Keratinocyte (primary cell): ENCODE measurements around the gene CNGA2. TPM values are rescaled to one million over a fixed set of nuclear protein-coding genes. Genes with fewer than 3 reads are reported as not detected.

Experiments
- DNase-seq: peaks from one replicate; pipeline ENCODE4 v3.0.0-alpha.2; 2011; ENCODE audit warnings: low read depth, missing footprints, low spot score
- FAIRE-seq: peaks from 2 replicates; lab custom pipeline; 2011; peaks lifted over from hg19 to GRCh38; lab: Jason Lieb, UNC
- H2AFZ ChIP-seq: 2 replicates; pipeline ENCODE4 v1.6.0; 2012; ENCODE audit warnings: low read length, control low read depth, inconsistent platforms; ENCODE audit not compliant: control insufficient read depth
- H3K27ac ChIP-seq: 2 replicates; pipeline ENCODE4 v1.5.1; 2011; ENCODE audit warnings: low read length; ENCODE audit not compliant: control insufficient read depth, insufficient read depth
- H3K27me3 ChIP-seq: 3 replicates; pipeline ENCODE4 v1.6.0; 2011; ENCODE audit warnings: low read length; ENCODE audit not compliant: control insufficient read depth, insufficient read depth; ENCODE audit errors: extremely low read depth
- H3K36me3 ChIP-seq, 2 experiments: 2 replicates in 1 of 2; 3 replicates in 1 of 2; pipeline ENCODE4 v1.5.1; 2011; ENCODE audit warnings: low read length in 2 of 2, mild to moderate bottlenecking in 1 of 2; ENCODE audit not compliant: control insufficient read depth in 2 of 2, insufficient read depth in 2 of 2; ENCODE audit errors: extremely low read depth in 1 of 2
- H3K4me1 ChIP-seq: 3 replicates; pipeline ENCODE4 v1.5.1; 2011; ENCODE audit warnings: low read length; ENCODE audit not compliant: control insufficient read depth, insufficient read depth; ENCODE audit errors: extremely low read depth
- H3K4me2 ChIP-seq: 3 replicates; pipeline ENCODE4 v1.6.0; 2011; ENCODE audit warnings: low read depth, low read length; ENCODE audit not compliant: control insufficient read depth, insufficient read depth; ENCODE audit errors: extremely low read depth
- H3K4me3 ChIP-seq, 3 experiments: fragments of 200-600 bp in 1 of 3; sonication (generic) in 1 of 3; 2 replicates in 2 of 3; 3 replicates in 1 of 3; pipeline ENCODE4 v1.5.1; 2011 to 2016; ENCODE audit warnings: low read length in 3 of 3, mild to moderate bottlenecking in 3 of 3, control low read depth in 2 of 3, inconsistent platforms in 1 of 3, low read depth in 1 of 3, mixed read lengths in 1 of 3, mixed run types in 1 of 3, moderate library complexity in 1 of 3; ENCODE audit not compliant: control insufficient read depth in 2 of 3, insufficient read depth in 2 of 3; ENCODE audit errors: extremely low read depth in 1 of 3
- H3K79me2 ChIP-seq: 2 replicates; pipeline ENCODE4 v1.6.0; 2012; ENCODE audit warnings: low read length; ENCODE audit not compliant: control insufficient read depth, insufficient read depth
- H3K9ac ChIP-seq: 3 replicates; pipeline ENCODE4 v1.6.0; 2011; ENCODE audit warnings: low read length; ENCODE audit not compliant: control insufficient read depth, insufficient read depth; ENCODE audit errors: extremely low read depth
- H3K9me1 ChIP-seq: 3 replicates; pipeline ENCODE4 v1.6.0; 2011; ENCODE audit warnings: low read length; ENCODE audit not compliant: control insufficient read depth, insufficient read depth; ENCODE audit errors: extremely low read depth
- H3K9me3 ChIP-seq: 2 replicates; pipeline ENCODE4 v1.5.1; 2012; ENCODE audit warnings: low read depth, low read length; ENCODE audit not compliant: control insufficient read depth
- H4K20me1 ChIP-seq: 3 replicates; pipeline ENCODE4 v1.6.0; 2011; ENCODE audit warnings: low read length; ENCODE audit not compliant: control insufficient read depth, insufficient read depth; ENCODE audit errors: extremely low read depth
- EZH2 ChIP-seq: IDR thresholded peaks from one replicate; pipeline ENCODE4 v1.6.1; 2012; ENCODE audit warnings: inconsistent platforms, mild to moderate bottlenecking, low read length, moderate library complexity
- dilution Hi-C: fragments of 300-500 bp; cut with MboI; formaldehyde crosslinking; loops from one replicate; pipeline ENCODE4 v1.7.0; 2020; ENCODE audit warnings: low sequenced_read_pairs; ENCODE audit not compliant: extremely low pct_ligation_motif_present
- polyA minus RNA-seq, 3 experiments: library from RNA; depleted of rRNA, polyadenylated mRNA; stranded (reverse); fragments of >200 nt; gene quantifications; 1 replicate in 1 of 3; 2 replicates in 1 of 3; 3 replicates in 1 of 3; pipeline ENCODE4 v1.2.3, GENCODE V29; 2011
- polyA plus RNA-seq, 5 experiments: library from polyadenylated mRNA; depleted of rRNA in 3 of 5; stranded (reverse) in 3 of 5; stranded (forward) in 1 of 5; unstranded in 1 of 5; fragments of >200 nt; gene quantifications; 1 replicate in 1 of 5; 2 replicates in 3 of 5; 3 replicates in 1 of 5; pipeline versions ENCODE4 v1.2.1 to v1.2.3, GENCODE V29; 2011 to 2012; ENCODE audit warnings: missing spikeins in 2 of 5, low read depth in 1 of 5, low replicate concordance in 1 of 5
- TF ChIP-seq, protein P1 (sequence below), 3 experiments: IDR thresholded peaks in 1 of 3; conservative IDR thresholded peaks in 1 of 3; optimal IDR thresholded peaks in 1 of 3; 2 replicates in 2 of 3; 3 replicates in 1 of 3; pipeline versions ENCODE3 to v1.5.1; 2011; ENCODE audit warnings: low read length in 3 of 3, mild to moderate bottlenecking in 3 of 3, moderate library complexity in 2 of 3, control low read depth in 1 of 3, inconsistent platforms in 1 of 3; ENCODE audit not compliant: insufficient read depth in 2 of 3; ENCODE audit errors: extremely low read depth in 1 of 3

The CNGA2 gene
- not detected in 3 replicates for polyA plus RNA-seq
- not detected for polyA plus RNA-seq (2011; ENCODE audit: low read depth)
- not detected in 2 replicates for polyA plus RNA-seq (2011; cell fraction: cytosol; rRNA removed)
- polyA plus RNA-seq (2011; cell fraction: nucleus; rRNA removed), result not detected in 2 replicates
- not detected in 2 replicates for polyA plus RNA-seq (2012; ENCODE audit: low replicate concordance)
- not detected in 3 replicates for polyA minus RNA-seq
- polyA minus RNA-seq (2011; cell fraction: cytosol; rRNA and poly(A)+ RNA removed), result not detected
- polyA minus RNA-seq (2011; cell fraction: nucleus; rRNA and poly(A)+ RNA removed), result not detected in 2 replicates

DNA sequence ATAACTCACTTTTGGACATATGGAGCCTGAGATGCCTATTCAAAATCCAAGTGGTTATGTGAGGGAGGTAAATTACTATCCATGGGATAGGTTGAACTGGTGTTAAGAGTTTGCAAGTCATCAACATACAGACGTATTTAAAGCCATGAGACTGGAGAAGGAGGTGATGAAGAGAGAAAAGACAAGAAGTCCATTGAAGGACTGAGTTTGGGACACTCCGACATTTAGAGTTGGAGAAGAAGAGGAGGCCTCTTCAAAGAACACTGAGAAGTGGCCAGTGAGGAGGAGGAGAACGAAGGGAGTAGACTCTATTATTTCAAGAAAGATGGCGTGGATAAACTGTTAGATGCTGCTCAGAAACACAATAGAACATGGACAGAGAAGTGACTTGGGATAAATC, at the start of gene CNGA2:
TSS of gene CNGA2 (plus strand) at position 301 of the 400 bp plus-strand sequence. CDS start 3,738 bp downstream, outside the sequence.
- no peaks in the 10 kb centered on the region for H3K36me3 ChIP-seq
- no peak for FAIRE-seq

DNA sequence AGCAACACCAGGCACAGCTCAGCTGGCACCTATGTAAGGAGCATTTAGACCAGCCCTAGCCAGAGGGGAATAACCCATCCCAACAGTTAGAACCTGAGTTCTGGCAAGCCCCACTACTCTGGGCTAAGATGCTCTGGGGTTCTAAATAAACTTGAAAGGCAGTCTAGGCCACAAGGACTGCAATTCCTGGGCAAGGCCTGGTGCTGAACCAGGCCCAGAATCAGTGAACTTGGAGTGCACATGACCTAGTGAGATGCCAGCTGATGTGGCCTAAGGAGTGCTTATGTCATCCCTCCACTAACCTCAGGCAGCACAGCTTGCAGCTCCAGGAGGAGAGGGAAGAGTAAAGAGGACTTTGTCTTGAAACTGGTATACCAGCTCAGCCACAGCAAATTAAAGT, 46.9 kb upstream of the CNGA2 start:
- Histone ChIP-seq H3K36me3 (no peaks in the 10 kb centered on the region), H3K9me1 (no peaks in the 10 kb centered on the region), H3K4me1 (no peaks in the 10 kb centered on the region), H3K4me3 (no peak overlapping the region), H3K4me2 (no peak overlapping the region), H2AFZ (no peak overlapping the region), H3K27me3 (no peaks in the 10 kb centered on the region), H3K79me2 (no peaks in the 10 kb centered on the region), H4K20me1 (no peaks in the 10 kb centered on the region), H3K9ac (no peak overlapping the region), H3K27ac (no peak overlapping the region), H3K9me3 (no peaks in the 10 kb centered on the region)
- TF ChIP-seq EZH2, result no peak
- TF ChIP-seq, protein P1, sequence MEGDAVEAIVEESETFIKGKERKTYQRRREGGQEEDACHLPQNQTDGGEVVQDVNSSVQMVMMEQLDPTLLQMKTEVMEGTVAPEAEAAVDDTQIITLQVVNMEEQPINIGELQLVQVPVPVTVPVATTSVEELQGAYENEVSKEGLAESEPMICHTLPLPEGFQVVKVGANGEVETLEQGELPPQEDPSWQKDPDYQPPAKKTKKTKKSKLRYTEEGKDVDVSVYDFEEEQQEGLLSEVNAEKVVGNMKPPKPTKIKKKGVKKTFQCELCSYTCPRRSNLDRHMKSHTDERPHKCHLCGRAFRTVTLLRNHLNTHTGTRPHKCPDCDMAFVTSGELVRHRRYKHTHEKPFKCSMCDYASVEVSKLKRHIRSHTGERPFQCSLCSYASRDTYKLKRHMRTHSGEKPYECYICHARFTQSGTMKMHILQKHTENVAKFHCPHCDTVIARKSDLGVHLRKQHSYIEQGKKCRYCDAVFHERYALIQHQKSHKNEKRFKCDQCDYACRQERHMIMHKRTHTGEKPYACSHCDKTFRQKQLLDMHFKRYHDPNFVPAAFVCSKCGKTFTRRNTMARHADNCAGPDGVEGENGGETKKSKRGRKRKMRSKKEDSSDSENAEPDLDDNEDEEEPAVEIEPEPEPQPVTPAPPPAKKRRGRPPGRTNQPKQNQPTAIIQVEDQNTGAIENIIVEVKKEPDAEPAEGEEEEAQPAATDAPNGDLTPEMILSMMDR (optimal IDR thresholded peaks at IDR 0.05 in 1 of 3, IDR thresholded peaks at IDR 0.05 in 1 of 3, conservative IDR thresholded peaks at IDR 0.05 in 1 of 3; ENCODE audit: extremely low read depth in 1 of 3, insufficient read depth in 2 of 3, low read length in 3 of 3), result no peak
- FAIRE-seq (no peak), DNase-seq (no peak)
- dilution Hi-C loops, result no loop called here

More for the DNA sequence above, at the start of gene CNGA2:
- no peak within 1 kb of the TSS for H3K4me3 ChIP-seq
- H3K27ac ChIP-seq, result no peak within 1 kb of the TSS
- no peaks in the 10 kb centered on the region for H4K20me1 ChIP-seq
- DNase-seq, result no peak
- no peak for TF ChIP-seq EZH2
- TF ChIP-seq, protein P1 (optimal IDR thresholded peaks at IDR 0.05 in 1 of 3, IDR thresholded peaks at IDR 0.05 in 1 of 3, conservative IDR thresholded peaks at IDR 0.05 in 1 of 3; ENCODE audit: extremely low read depth in 1 of 3, insufficient read depth in 2 of 3, low read length in 3 of 3), result no peak
- no peaks in the 10 kb centered on the region for H3K79me2 ChIP-seq
- no peaks in the 10 kb centered on the region for H3K9me3 ChIP-seq
- peaks cover 6% of the 10 kb centered on the region for H3K27me3 ChIP-seq
- H3K4me2 ChIP-seq, result no peak within 1 kb of the TSS
- H3K4me1 ChIP-seq, result no peaks in the 10 kb centered on the region
- H3K9me1 ChIP-seq, result no peaks in the 10 kb centered on the region
- dilution Hi-C loops, result loop anchor here (25.0 kb wide), 1 partner anchor 903 kb away; the partner anchor contains the start of gene GABRQ
- H2AFZ ChIP-seq, result no peak within 1 kb of the TSS
- no peak within 1 kb of the TSS for H3K9ac ChIP-seq
